Erythroblast (primary cell): ENCODE results near the gene MAGEA6.
"Not testable (repeated sequence)": the region's sequence is repeated elsewhere in the genome, so short reads cannot be mapped to it uniquely, and the experiment has no call there.

Source experiments
- DNase-seq, 2 experiments: peaks; one replicate each; lab custom pipeline; 2025; lab: John Stamatoyannopoulos, UW
- GATA1 ChIP-seq: IDR thresholded peaks from 2 replicates; pipeline ENCODE4 v1.6.1; 2011; ENCODE audit warnings: low read depth, mild to moderate bottlenecking, control low read depth, low read length, moderate library complexity
- POLR2A ChIP-seq: IDR thresholded peaks from 2 replicates; pipeline ENCODE4 v1.6.1; 2011; ENCODE audit warnings: mild to moderate bottlenecking, low read length

The MAGEA6 gene, protein sequence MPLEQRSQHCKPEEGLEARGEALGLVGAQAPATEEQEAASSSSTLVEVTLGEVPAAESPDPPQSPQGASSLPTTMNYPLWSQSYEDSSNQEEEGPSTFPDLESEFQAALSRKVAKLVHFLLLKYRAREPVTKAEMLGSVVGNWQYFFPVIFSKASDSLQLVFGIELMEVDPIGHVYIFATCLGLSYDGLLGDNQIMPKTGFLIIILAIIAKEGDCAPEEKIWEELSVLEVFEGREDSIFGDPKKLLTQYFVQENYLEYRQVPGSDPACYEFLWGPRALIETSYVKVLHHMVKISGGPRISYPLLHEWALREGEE

DNA sequence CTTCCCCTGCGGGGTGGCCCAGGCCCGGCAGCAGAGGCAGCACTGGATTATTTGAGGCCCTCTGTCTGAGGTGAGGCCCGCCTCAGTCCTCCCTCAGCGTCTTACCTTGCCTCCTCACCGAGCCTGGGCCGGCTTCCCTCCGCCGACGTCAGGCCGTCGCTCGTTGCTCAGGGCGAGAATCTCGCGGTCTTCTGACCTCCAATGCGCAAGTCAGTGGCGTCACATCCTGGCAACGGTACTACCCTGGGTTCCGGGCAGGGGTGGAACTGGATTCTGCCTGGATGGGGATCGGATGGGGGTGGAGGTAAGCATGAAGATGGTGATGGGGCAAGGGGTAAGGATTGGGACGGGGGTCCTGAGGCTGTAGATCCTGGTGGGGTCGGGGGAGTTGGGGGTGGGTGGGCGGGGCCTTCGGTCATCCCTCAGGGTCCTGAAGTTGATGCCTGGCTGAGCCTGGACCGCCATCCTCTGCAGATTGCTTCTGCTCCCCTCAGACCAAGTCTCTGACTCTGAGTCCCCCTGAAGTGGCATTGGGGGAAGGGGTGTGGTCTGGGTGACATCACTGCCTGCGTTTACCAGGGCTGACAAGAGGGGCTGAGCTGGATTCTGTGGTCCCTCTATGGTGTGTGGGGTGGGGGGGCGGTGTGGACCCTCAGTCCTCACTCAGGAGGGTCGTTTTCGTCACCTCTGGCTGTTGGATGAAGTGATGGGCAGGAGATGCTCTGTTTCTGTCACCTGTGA, at the start of gene MAGEA6:
MAGEA6 (minus strand) TSS at position 141 of the 741 bp plus-strand sequence. CDS start 2,039 bp downstream, outside the sequence.
- not testable (repeated sequence) for DNase-seq

DNA sequence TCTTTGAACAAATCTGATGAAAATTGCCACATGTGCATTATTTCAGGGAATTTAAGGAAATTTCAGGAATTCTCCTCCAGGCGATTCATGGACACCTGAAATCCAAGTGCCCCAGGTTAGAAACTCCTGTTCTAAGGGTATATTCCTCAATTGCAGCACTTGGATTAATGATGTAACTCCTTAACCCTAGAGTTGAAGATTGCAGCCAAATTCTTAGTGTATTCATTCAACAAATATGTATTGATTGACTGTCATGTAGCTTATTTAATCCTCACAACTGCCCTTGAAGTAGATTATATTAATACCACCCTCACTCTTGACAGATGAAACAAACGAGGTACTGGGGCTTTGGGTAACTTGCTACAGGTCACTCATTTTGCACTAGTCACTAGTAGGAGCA, 49.8 kb upstream of the MAGEA6 start:
- TF ChIP-seq POLR2A, result no peak
- no peak for TF ChIP-seq GATA1
- DNase-seq, result no peak

DNA sequence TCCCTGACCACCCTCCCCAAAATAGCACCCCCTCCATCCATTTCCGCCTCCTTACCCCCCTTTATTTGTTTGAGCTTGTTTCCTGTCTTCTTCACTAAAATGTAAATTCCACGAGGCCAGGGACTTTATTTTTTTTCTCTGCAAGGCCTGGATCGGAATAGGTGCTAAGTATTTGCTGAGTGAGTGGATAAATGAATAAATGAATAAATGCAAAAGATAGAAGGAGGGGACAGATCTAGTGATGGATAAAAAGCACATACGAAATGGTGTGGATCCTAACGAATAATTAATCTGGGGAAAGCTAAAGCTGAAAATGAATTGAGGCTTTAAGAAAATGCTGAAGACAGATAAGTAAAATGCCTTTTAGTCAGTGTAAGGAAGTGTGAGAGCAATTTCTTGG, 48.9 kb upstream of the MAGEA6 start:
- DNase-seq, result no peak
- no peak for TF ChIP-seq GATA1
- TF ChIP-seq POLR2A, result no peak

DNA sequence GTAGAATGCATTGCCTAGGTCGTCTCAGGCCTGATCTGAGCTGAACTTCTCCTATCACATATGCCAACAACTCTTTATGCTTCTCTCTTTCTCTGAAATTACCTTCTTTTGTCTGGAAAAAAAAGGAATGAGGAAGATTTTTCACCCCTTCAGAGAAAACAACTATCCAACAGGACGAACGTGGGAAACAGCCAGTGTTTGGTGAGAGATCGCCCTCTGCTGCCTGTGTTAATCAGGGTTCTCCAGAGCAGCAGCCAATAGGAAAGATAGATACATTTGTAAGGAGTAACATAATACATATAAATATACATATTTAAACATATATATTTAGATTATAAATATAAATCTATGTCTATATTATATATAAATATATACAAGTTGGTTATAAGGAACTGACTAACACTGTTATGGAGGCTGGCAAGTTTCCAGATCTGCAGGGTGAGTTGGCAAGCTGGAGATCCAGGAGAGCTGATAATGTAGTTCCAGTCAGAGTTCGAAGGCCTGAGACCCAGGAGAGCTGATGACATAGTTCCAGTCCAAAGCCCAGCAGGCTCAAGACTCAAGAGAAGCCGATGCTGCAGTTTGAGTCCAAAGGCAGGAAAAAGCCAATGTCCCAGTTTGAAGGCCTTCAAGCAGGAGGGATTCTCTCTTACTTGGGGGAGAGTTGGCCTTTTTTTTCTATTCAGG, 47.7 kb upstream of the MAGEA6 start:
- TF ChIP-seq GATA1, result peak; percentile 42
- TF ChIP-seq POLR2A, result no peak
- DNase-seq, result peak; percentile 72 to 81

DNA sequence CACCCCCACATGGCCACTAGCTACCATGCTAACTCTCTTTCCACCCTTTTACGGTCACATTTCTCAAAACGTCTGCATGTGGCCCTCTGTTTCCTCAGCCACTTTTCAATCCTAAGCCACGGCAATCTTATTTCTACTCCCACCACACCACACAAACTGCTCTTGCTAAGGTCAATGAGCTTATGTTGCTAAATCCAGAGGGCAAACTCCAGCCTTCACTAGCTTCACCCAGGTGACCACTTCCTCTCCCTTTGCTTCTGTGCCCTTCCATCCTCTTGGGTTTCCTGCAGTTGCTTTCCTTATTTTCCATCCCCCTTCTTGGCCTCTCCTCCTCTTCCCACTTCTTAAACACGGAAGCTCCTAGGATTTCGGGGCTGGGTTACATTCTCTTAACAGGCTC, 44.6 kb upstream of the MAGEA6 start:
- TF ChIP-seq GATA1, result no peak
- no peak for TF ChIP-seq POLR2A
- no peak for DNase-seq

DNA sequence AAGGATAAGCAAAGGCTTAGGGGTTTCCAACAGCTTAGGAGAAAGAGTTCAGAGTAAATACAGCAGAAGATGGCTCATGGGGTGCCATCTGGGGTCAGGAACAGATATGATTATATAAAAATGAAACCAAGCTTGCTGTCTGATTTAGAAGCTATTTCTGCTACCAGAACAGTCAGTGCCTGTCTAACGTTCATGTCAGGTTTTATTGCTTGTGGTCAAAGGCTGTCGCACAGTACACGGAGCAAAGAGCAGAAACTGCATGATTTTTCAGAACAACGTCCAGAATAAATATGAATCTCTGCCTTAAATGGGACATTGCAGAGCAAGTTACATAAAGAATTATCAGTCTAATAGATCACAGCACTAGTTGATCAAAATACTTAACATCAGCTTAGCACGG, 43.7 kb upstream of the MAGEA6 start:
- TF ChIP-seq GATA1, result no peak
- no peak for TF ChIP-seq POLR2A
- DNase-seq, result no peak

DNA sequence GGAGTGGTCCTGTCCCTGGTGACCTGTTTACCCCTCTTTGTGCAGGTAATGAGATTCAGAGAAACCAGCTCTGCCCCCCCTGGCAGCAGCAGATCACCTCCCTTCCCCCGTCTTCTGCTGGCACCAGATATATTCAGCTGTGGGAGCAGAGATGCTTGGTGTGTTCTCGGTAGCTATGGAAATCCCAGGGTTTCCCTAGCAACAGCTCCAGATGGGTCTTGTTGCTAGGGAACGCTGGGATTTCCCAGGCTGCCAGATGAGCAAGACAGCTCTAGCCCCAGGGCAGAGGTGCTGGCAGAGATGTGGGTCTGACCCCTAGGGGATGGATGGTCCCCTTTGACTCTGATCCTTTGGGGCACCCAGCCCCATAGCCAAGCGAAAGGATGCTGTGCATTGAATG, 40.9 kb upstream of the MAGEA6 start:
- TF ChIP-seq POLR2A, result no peak
- no peak for TF ChIP-seq GATA1
- no peak for DNase-seq

DNA sequence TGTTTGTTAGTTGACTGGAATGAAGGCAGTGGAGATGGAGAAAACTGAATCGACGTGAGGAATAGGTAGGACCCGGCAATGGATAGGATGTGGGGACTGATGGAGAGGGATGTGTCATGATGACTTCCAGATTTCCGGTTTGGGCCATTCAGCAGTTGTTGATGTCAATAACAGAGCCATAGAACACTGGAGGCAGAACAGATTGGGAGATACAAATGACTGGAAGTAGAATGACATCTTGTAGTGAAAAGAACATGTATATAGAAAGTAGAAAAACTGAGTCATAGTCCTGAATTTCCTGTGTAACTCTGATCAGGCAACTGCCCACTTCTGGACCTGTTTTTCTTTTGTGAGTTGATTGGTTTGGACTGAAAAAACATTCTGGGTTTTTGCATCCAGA, 36.5 kb upstream of the MAGEA6 start:
- DNase-seq, result no peak
- TF ChIP-seq POLR2A (no peak), GATA1 (no peak)

DNA sequence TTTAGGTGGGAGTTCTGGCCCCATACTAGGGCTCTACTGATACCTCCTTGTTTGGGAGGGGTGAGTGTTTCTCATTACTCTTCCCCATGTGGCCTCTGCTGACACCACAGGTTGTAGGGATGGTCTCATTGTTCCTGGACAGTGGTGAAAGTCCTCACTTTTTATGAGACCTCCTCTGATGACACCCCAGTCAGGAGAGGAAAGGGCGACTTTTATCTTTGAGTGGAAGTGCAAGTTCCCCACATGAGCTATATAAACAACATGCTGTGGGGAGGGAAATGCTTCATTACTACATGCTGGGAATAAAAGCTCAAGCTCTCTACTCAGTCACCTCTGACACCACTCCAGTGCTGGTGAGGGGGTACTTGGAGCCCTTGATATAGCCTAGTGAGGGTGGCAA, 29.5 kb upstream of the MAGEA6 start:
- TF ChIP-seq GATA1 (no peak), POLR2A (no peak)
- DNase-seq, result no peak

DNA sequence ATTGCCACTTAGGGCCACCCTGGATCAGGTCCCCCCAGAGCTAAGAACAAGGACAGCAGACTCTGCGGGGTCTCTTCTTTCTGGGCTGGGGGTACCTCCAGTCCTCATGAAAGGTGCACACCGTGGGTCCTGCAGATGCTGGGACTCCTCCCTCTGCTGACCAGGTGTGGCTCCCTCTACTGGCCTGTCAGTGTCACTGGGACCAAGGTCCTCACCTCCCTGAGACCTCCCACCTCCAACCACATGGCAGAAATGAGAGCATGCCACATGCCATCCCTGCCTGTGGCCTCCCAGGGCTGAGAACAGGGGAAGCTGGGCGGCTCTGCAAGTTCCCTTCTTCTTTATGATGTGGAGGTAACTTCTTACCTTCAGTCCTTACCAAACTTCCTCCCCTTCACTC, 17.6 kb upstream of the MAGEA6 start:
- not testable (repeated sequence) for DNase-seq

DNA sequence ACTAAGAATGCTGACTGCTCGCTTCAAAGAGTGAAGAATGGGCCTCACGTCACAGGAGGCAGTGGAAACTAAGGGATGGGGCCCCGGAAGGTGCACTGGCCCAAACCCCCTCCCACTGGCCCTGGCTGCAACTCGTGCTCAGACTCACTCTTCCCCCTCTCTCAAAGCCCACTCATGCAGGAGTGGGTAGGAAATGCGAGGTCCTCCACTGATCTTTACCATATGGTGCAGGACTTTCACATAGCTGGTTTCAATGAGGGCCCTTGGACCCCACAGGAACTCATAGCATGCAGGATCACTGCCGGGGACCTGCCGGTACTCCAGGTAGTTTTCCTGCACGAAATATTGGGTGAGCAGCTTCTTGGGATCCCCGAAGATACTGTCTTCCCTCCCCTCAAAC, 2.9 kb downstream of the MAGEA6 start:
- not testable (repeated sequence) for DNase-seq

DNA sequence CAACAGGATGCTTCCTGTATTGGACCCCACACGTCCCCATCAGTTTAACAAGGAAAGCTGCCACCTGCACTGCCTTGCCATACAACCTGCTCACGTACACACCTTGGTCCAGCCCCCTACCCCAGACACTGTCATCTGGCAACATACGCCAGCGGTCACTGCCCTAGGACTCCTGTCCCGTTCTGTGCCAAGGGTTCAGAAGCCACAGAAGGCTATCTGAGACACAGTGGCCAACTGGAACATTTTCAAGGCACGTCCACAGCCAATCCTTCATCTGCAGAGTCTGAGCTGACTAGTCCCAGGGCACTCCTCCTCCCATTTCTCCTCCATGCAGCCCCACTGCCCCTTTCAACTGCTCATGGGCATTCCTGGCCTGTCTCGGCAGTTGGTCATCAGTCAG, 7.9 kb downstream of the MAGEA6 start:
- DNase-seq, result not testable (repeated sequence)

DNA sequence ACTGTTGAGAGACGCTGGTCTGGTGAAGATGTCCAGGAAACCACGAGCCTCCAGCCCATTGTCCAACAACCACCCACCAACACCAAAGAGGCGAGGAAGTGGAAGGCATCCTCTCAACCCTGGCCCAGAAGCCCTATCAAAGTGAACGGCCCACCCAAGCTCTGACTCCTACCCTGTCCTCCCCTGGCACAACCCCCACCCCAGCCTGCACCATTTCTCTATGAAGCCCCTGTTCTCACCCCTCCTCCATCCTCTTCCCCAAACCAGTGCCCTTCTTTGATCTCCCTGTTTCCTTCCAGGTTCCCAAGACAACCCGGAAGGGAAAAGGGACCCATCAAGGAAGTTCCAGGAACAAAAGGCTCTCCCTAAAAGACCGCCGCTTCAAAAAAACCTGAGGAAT, 9.9 kb downstream of the MAGEA6 start:
- not testable (repeated sequence) for DNase-seq

DNA sequence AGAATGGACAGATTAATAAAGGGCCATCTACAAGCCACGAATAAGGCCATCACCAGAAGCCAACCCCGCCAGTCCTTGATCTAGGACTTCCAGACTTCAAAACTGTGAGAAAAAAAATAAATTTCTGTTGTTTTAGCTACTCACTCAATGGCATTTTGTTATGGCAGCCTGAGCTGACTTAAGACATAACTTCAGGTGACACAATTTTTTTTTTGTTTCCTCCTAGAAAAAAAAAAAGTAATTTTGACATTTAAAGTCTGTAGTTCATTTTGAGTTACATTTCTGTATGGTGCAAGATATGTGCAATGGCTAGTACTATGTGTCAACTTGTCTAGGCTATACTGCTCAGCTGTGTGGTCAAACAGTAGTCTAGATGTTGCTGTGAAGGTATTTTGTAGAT, 10.6 kb downstream of the MAGEA6 start, which contains the start of gene CSAG3:
CSAG3 (plus strand) TSS at position 301 of the 400 bp plus-strand sequence.
- not testable (repeated sequence) for DNase-seq

DNA sequence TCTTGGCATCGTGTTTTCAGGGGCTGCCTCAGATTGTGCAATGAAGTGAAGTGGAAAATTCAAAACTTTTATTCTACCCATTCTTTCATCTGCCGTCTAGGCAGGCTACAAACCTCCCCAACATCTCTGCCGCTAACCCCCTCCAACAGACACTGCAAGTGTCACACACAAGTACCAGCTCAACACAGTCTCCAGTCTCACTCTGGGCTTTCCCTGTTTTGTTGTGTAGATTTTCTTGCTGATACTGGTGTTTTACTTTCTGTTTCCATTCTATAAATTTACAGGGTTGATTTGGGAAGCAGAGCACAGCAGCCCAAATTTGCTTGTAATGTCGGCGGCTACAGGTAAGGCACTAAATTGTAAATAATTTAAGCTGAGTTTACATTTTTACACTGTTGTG, 14.6 kb downstream of the MAGEA6 start:
- DNase-seq, result not testable (repeated sequence)

DNA sequence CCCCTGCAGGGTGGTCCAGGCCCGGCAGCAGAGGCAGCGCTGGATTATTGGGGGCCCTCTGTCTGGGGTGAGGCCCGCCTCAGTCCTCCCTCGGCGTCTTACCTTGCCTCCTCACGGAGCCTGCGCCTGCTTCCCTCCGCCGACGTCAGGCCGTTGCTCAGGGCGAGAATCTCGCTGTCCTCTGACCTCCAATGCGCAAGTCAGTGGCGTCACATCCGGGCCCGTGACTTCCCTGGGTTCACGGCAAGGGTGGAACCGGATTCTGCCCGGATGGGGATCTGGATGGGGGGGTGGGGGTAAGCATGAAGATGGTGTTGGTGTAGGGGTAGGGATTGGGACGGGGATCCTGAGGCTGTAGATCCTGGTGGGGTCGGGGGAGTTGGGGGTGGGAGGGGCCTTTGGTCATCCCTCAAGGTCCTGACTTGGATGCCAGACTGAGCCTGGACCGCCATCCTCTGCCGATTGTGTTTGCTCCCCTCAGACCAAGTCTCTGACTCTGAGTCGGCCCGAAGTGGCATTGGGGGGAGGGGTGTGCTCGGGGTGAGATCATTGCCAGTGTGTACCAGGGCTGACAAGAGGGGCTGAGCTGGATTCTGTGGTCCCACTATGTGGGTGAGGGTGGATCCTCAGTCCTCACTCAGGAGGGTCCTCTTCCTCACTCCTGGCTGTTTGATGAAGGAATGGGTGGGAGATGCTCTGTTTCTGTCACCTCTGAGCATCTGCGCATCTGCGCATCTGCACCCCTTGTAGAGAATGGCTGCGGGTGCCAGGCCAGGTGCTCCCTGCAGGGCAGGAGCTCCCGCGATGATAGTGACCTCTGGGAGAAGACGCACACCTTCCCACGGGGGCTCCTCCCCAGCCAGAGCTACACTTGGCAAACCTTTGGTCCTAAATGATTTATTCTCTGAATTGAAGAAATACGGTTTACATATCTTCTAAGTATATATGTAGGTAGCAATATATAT, 15.5 kb downstream of the MAGEA6 start, which contains the start of gene MAGEA2:
MAGEA2 (minus strand) TSS at position 157 of the 965 bp plus-strand sequence. CDS start 2,479 bp downstream, outside the sequence.
- not testable (repeated sequence) for DNase-seq
